Left renal pelvis (tissue), 4 donors: Measurements from ENCODE around the gene GSN. TPM values are rescaled to one million over a fixed set of nuclear protein-coding genes. Genes with fewer than 3 reads are reported as not detected.

ENCODE experiments used
- DNase-seq, 4 donors: peaks; one replicate each; pipeline ENCODE4 v3.0.0-alpha.2; 2013; ENCODE audit warnings: low read depth in 4 of 4, low spot score in 3 of 4
- polyA plus RNA-seq, 4 donors: library from polyadenylated mRNA; unstranded; fragments of 120-200 nt; gene quantifications; one replicate each; pipeline ENCODE4 v1.2.1, GENCODE V29; 2013; ENCODE audit not compliant: insufficient read length in 4 of 4

Gene GSN
- polyA plus RNA-seq, 4 donors = 120 to 264 (median 192) TPM

GRCh38 chr9:121300283-121301119 is 32.5 kb downstream of the GSN start:
- no peak for DNase-seq

GRCh38 chr9:121301881-121302286 is 33.9 kb downstream of the GSN start:
- DNase-seq = no peak

DNA sequence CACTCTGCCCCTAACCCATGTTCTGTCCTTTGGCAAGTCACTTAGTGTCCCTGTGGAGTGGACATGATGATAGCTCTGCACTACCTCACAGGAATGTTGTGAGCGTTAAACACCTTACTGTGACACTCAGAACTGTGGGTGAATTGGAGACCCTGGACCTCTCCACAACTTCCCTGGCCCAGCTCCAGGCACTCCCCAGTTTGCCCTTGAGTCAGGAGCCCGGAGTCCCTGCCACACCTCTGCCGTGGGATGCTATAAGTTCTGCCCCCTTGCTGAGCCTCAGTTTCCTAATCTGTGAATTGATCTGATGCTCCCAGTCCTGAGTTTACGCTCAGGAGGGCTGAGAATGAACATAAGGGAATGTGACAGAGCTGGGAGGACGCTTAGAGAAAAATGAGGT is 34.4 kb downstream of the GSN start:
- no peak for DNase-seq

DNA sequence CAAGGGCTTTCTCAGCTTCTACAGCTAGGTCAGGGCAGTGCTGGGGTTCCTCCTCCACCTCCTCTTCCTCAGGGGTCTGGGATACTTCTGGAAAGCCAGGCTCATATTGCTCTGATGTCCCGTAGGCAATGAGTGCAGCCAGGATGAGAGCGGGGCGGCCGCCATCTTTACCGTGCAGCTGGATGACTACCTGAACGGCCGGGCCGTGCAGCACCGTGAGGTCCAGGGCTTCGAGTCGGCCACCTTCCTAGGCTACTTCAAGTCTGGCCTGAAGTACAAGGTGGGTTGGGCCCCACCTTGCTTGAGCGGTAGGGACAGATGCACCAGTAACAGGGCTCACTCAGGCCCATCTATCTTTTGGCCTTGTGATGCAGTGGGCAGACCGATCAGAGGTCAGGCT is 34.8 kb downstream of the GSN start:
- no peak for DNase-seq

GRCh38 chr9:121303456-121304451 is 35.8 kb downstream of the GSN start:
- DNase-seq = no peak

DNA sequence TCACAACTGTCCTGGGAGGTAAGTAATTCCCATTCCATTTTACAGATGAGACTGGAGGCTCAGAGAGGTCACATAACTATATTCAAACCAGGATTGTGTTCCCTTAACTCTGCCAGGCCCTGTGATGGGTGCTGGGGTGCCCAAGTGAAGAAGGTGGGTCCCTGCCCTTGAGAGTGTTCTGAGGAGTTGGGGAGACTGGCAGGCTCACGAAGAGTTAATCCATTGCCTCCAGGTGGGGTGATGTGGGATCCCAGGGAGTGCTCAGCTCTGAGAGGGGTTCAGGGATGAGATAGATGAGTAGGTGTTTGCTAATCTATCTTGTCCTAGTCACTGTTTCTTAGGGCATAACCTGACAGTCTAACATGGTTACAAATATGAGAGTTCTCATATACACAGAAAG is 36.7 kb downstream of the GSN start:
- no peak for DNase-seq

DNA sequence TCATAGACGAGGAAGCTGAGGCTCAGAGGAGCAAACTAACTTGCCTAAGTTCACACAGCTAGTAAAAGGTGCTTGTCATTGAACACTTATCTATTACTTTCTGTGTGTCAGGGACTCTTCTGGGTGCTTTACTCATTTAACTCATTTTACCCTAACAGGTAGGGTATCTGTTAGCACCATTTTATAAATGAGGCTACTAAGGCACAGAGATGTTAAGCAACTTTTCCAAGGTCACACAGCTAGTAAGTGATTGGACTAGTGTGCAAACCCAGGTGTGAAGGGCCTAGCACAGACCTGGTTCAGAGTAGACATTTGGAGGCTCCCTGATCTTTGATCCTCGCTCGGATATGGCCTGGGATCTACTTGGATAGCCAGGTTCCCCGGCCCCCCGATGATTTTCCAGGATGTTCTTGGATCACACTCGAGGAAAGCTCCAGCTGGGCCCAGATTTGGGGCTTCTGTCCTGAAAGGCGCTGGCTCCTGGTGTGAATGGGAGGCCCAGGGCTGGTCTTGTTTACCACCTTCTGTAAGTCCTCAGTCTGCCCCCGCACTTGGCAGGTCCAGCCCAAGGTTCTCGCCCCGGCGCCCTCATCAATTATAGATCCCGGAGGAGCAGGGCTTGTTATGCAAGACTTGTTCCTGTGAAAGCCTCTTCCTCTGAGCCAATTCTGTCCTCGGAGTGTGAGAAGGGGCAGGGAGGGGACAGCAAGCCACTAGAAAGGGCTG is 37.5 kb downstream of the GSN start:
- DNase-seq = no peak

- no peak for DNase-seq
Measured at GRCh38 chr9:121307976-121308375, 40.0 kb downstream of the GSN start.

GRCh38 chr9:121308765-121309164 is 40.8 kb downstream of the GSN start:
- no peak for DNase-seq

DNA sequence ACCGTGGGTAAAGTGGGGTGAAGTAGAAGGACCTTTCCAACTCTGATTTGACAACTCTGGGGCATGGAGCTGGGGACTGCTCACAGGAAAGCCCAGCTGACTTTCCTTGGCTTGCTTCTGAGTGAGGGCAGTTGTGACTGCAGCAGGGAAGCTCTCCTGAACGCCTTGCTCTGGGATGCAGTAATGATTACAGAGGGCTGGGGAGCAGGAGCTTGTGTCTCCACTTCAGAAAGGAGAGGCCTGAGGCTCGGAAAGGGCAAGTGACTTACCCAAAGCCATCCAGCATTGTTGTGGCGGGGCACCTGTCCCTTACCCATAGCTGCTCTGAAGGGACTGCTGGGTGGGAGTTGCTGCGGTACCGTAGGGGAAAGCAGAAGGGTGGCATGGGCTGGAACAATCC is 41.2 kb downstream of the GSN start:
- DNase-seq = no peak

DNA sequence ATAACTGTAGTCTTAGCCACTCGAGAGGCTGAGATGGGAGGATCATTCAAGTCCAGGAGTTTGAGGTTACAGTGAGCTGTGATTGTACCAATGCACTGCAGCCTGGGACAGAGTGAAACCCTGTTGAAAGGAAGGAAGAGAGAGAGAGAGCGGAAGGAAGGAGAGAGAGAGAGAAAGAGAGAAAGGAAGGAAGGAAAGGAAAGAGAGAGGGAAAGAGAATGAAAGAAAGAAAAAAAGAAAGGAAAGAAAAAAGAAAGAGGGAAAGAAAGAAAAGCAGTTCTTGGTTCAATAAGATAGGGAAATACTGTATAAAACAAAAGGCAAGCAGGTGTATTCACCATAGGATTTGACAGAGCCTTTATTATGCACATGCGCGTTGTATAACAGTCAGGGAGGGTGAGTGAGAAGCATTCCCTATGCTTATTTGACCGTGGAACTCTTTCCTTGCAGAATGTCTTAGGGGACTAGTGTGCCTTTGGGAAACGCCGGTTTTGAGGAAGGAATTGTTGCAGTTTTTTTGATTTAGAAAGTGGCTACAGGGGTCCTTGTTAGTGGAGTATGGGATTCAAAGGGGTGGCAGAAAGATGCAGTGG is 42.0 kb downstream of the GSN start:
- no peak for DNase-seq

- DNase-seq = no peak
Measured at GRCh38 chr9:121310571-121310970, 42.6 kb downstream of the GSN start.

DNA sequence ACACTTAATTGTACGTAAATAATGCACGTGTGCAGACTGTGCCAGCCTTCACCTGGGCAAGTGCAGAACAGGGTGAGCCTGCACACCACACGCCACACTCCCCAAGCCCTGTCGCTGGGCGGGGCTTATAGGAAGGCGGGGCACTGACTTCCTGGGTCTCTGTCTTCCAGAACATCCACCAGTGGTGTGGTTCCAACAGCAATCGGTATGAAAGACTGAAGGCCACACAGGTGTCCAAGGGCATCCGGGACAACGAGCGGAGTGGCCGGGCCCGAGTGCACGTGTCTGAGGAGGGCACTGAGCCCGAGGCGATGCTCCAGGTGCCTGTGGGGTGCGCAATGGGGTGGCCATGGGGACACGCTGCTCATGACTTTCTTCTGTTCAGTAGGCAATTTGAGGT is 44.2 kb downstream of the GSN start:
- no peak for DNase-seq

GRCh38 chr9:121313458-121314152 is 45.6 kb downstream of the GSN start:
- no peak for DNase-seq

GRCh38 chr9:121316378-121316777 is 48.4 kb downstream of the GSN start:
- DNase-seq = no peak

DNA sequence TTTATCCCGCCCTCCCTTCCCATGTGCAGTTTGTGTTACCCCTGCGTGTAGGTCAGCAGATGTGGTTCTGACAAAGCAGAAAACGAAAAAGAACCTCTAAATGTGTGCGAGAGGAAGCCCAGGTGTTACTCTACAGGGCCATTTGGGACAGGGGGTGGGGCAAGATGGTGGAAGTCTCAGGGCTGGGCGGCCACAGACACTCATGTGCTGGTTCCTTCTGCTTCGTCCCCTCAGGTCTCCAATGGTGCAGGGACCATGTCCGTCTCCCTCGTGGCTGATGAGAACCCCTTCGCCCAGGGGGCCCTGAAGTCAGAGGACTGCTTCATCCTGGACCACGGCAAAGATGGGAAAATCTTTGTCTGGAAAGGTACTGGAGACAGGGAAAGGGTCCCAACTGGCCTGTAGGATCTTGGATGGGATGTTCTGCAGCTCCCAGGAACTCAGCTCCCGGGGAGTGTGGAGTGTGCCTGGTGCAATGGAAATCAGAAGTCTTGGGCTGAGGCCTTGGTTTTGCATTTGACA is 49.0 kb downstream of the GSN start:
- no peak for DNase-seq

DNA sequence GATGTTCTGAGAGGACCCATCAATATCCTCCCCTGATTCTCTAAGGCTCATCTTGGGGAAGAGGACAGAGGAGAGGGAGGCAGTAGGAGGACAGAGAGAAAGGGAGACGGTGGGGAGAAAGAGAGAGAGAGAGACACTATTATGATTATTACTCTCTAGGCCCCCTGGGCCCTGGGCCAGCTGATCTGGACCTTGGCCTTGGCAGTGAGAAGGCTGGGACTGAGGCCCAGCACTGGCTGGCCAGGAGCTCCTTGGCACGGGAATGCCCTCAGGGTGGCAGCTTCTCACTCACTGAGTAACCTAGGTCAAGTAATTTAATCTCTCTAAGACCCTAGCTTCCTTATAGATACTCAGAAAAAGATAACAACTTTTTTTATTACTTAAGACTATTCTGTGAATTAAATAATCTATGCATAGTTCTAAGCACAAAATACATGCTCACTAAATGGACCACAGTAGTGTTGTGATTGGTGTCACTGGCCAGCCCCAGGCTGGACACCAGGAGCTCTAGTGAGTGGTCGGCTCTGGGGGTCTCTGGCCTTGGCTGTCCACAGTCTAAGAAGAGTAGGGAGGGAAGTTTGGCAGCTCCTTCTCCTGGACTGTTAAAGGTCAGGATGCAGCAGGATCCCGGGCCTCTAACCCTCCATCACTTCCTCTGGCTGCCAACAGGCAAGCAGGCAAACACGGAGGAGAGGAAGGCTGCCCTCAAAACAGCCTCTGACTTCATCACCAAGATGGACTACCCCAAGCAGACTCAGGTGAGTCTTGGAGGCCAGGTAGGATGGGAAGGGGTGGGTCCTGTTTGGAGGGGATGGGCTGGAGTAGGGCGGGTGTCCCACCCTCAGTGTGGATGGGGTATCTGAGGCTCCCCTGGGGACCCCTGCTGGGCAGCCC is 50.0 kb downstream of the GSN start:
- no peak for DNase-seq

DNA sequence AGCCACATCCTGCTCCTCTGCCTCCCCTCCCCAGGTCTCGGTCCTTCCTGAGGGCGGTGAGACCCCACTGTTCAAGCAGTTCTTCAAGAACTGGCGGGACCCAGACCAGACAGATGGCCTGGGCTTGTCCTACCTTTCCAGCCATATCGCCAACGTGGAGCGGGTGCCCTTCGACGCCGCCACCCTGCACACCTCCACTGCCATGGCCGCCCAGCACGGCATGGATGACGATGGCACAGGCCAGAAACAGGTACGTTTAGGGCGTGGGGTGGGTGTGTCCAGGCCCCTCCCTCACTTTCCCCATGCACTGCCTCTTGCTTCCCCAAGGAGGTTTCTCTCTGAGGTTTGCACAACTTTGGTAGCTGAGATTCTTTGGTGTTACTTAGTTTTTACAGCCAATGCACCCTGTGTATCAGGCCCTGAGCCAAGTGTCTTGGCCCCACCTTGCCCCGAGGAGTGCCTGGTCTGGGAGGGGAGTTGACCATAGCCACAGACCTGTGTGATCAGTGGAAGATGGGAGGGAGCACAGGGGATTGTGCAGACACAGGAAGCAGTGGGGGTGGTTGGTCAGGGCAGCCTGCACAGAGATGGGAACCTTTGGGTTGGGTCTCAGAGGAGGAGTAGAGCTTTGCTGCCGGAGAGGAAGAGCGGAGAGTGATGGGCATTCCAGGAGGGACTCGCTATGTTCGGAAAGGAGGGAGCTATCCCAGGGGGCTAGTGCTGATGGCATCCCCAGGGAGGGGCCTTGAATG is 50.8 kb downstream of the GSN start:
- no peak for DNase-seq
